Activated T-cell treated with anti-CD3 and anti-CD28 coated beads, Interleukin-2, amount 50 U/mL, for 4 hours (primary cell): ENCODE data around the gene CXorf58. TPM values are rescaled to one million over a fixed set of nuclear protein-coding genes. Genes with fewer than 3 reads are reported as not detected.

Experiments used
- ATAC-seq, 2 donors: fragments of 200-7000 bp; cut with Tn5 transposase; one replicate each; pipeline ENCODE4 v1.10.0; 2021
- DNase-seq: peaks from one replicate; pipeline ENCODE4 v3.0.0-alpha.2; 2020
- H3K27me3 Mint-ChIP-seq: one replicate; pipeline ENCODE4 v1.8.0; 2021; ENCODE audit warnings: low read depth, mixed read lengths
- H3K36me3 Mint-ChIP-seq: one replicate; pipeline ENCODE4 v1.8.0; 2022; ENCODE audit warnings: mixed read lengths; ENCODE audit not compliant: insufficient read depth
- H3K4me1 Mint-ChIP-seq: one replicate; pipeline ENCODE4 v1.8.0; 2021; ENCODE audit warnings: low read depth, mixed read lengths
- H3K4me3 Mint-ChIP-seq: one replicate; pipeline ENCODE4 v1.8.0; 2021; ENCODE audit warnings: mild to moderate bottlenecking, moderate library complexity, mixed read lengths
- H3K9me3 Mint-ChIP-seq: one replicate; pipeline ENCODE4 v1.8.0; 2021; ENCODE audit warnings: mixed read lengths
- total RNA-seq, 3 donors: library from RNA; stranded (reverse); gene quantifications; one replicate each; pipeline ENCODE4 v1.2.1, GENCODE V29; 2021

The CXorf58 gene
- total RNA-seq, 3 donors from 2014 or later = 0.83 TPM; not detected in 2

- Mint-ChIP-seq H3K27me3 (no peaks in the 10 kb centered on the region), H3K4me1 (no peaks in the 10 kb centered on the region), H3K36me3 (no peaks in the 10 kb centered on the region), H3K9me3 (peaks cover 4% of the 10 kb centered on the region), H3K4me3 (no peak overlapping the region)
- DNase-seq (no peak), ATAC-seq (no peak)
These were observed 11.3 kb downstream of the CXorf58 start for GRCh38 chrX:23919148-23919547.

- ATAC-seq (no peak), DNase-seq (no peak)
- Mint-ChIP-seq H3K9me3 (peaks cover 4% of the 10 kb centered on the region), H3K4me3 (no peak overlapping the region), H3K27me3 (no peaks in the 10 kb centered on the region), H3K36me3 (no peaks in the 10 kb centered on the region), H3K4me1 (no peaks in the 10 kb centered on the region)
These were observed 12.0 kb downstream of the CXorf58 start for GRCh38 chrX:23919706-23920320.

GRCh38 chrX:23926015-23926414 lies 18.2 kb downstream of the CXorf58 start:
- ATAC-seq (no peak), DNase-seq (no peak)
- H3K27me3 Mint-ChIP-seq = no peaks in the 10 kb centered on the region
- no peaks in the 10 kb centered on the region for H3K36me3 Mint-ChIP-seq
- H3K9me3 Mint-ChIP-seq = no peaks in the 10 kb centered on the region
- H3K4me3 Mint-ChIP-seq = no peak overlapping the region
- H3K4me1 Mint-ChIP-seq = peaks cover 2% of the 10 kb centered on the region

GRCh38 chrX:23930894-23931604 lies 23.2 kb downstream of the CXorf58 start:
- H3K9me3 Mint-ChIP-seq = no peaks in the 10 kb centered on the region
- H3K4me1 Mint-ChIP-seq = peaks cover 18% of the 10 kb centered on the region
- no peak for DNase-seq
- no peak overlapping the region for H3K4me3 Mint-ChIP-seq
- ATAC-seq = peak in 1 of 2 donors; percentile 60
- no peaks in the 10 kb centered on the region for H3K36me3 Mint-ChIP-seq
- H3K27me3 Mint-ChIP-seq = no peaks in the 10 kb centered on the region

GRCh38 chrX:23932046-23932445 lies 24.2 kb downstream of the CXorf58 start:
- ATAC-seq = no peak
- H3K4me3 Mint-ChIP-seq = no peak overlapping the region
- peaks cover 18% of the 10 kb centered on the region for H3K4me1 Mint-ChIP-seq

GRCh38 chrX:23935106-23935505 lies 27.3 kb downstream of the CXorf58 start:
- no peaks in the 10 kb centered on the region for H3K27me3 Mint-ChIP-seq

More at GRCh38 chrX:23932046-23932445, 24.2 kb downstream of the CXorf58 start:
- Mint-ChIP-seq H3K36me3 (no peaks in the 10 kb centered on the region), H3K9me3 (no peaks in the 10 kb centered on the region), H3K27me3 (no peaks in the 10 kb centered on the region)
- no peak for DNase-seq

GRCh38 chrX:23936180-23936579 lies 28.4 kb downstream of the CXorf58 start:
- no peaks in the 10 kb centered on the region for H3K27me3 Mint-ChIP-seq
- H3K4me1 Mint-ChIP-seq = peaks cover 14% of the 10 kb centered on the region
- no peak for ATAC-seq
- no peaks in the 10 kb centered on the region for H3K9me3 Mint-ChIP-seq
- no peak overlapping the region for H3K4me3 Mint-ChIP-seq
- H3K36me3 Mint-ChIP-seq = no peaks in the 10 kb centered on the region
- DNase-seq = no peak

More at GRCh38 chrX:23935106-23935505, 27.3 kb downstream of the CXorf58 start:
- DNase-seq = no peak
- Mint-ChIP-seq H3K9me3 (no peaks in the 10 kb centered on the region), H3K36me3 (no peaks in the 10 kb centered on the region), H3K4me3 (no peak overlapping the region), H3K4me1 (peaks cover 18% of the 10 kb centered on the region)
- ATAC-seq = no peak

GRCh38 chrX:23937100-23937499 lies 29.3 kb downstream of the CXorf58 start:
- H3K36me3 Mint-ChIP-seq = no peaks in the 10 kb centered on the region
- DNase-seq (no peak), ATAC-seq (no peak)
- H3K4me1 Mint-ChIP-seq = peaks cover 6% of the 10 kb centered on the region
- no peak overlapping the region for H3K4me3 Mint-ChIP-seq
- no peaks in the 10 kb centered on the region for H3K9me3 Mint-ChIP-seq
- H3K27me3 Mint-ChIP-seq = no peaks in the 10 kb centered on the region

- H3K9me3 Mint-ChIP-seq = no peaks in the 10 kb centered on the region
These were observed 30.9 kb downstream of the CXorf58 start for GRCh38 chrX:23938690-23939089.

GRCh38 chrX:23939203-23939602 lies 31.4 kb downstream of the CXorf58 start:
- Mint-ChIP-seq H3K9me3 (no peaks in the 10 kb centered on the region), H3K27me3 (no peaks in the 10 kb centered on the region), H3K36me3 (peaks cover 2% of the 10 kb centered on the region), H3K4me1 (no peaks in the 10 kb centered on the region), H3K4me3 (no peak overlapping the region)
- ATAC-seq (no peak), DNase-seq (no peak)

More at GRCh38 chrX:23938690-23939089, 30.9 kb downstream of the CXorf58 start:
- Mint-ChIP-seq H3K27me3 (no peaks in the 10 kb centered on the region), H3K4me1 (no peaks in the 10 kb centered on the region), H3K36me3 (peaks cover 2% of the 10 kb centered on the region), H3K4me3 (no peak overlapping the region)
- ATAC-seq (no peak), DNase-seq (no peak)

- no peak for ATAC-seq
- Mint-ChIP-seq H3K27me3 (no peaks in the 10 kb centered on the region), H3K4me3 (no peak overlapping the region), H3K36me3 (peaks cover 7% of the 10 kb centered on the region), H3K4me1 (no peaks in the 10 kb centered on the region), H3K9me3 (no peaks in the 10 kb centered on the region)
- DNase-seq = no peak
These were observed 36.4 kb downstream of the CXorf58 start for GRCh38 chrX:23944234-23944633.

GRCh38 chrX:23945206-23945605 lies 37.4 kb downstream of the CXorf58 start:
- no peak overlapping the region for H3K4me3 Mint-ChIP-seq

GRCh38 chrX:23952391-23952790 lies 44.6 kb downstream of the CXorf58 start:
- Mint-ChIP-seq H3K4me3 (peak overlapping the region; percentile 11), H3K9me3 (no peaks in the 10 kb centered on the region), H3K4me1 (peaks cover 17% of the 10 kb centered on the region), H3K27me3 (no peaks in the 10 kb centered on the region), H3K36me3 (peaks cover 4% of the 10 kb centered on the region)
- ATAC-seq (no peak), DNase-seq (no peak)

More at GRCh38 chrX:23945206-23945605, 37.4 kb downstream of the CXorf58 start:
- H3K27me3 Mint-ChIP-seq = no peaks in the 10 kb centered on the region
- DNase-seq (no peak), ATAC-seq (no peak)
- peaks cover 7% of the 10 kb centered on the region for H3K36me3 Mint-ChIP-seq
- no peaks in the 10 kb centered on the region for H3K9me3 Mint-ChIP-seq
- H3K4me1 Mint-ChIP-seq = peaks cover 1% of the 10 kb centered on the region

GRCh38 chrX:23952984-23953907 lies 45.4 kb downstream of the CXorf58 start:
- ATAC-seq (peak; percentile 94 to 96), DNase-seq (peak; percentile 20)
- no peaks in the 10 kb centered on the region for H3K9me3 Mint-ChIP-seq
- H3K27me3 Mint-ChIP-seq = no peaks in the 10 kb centered on the region
- peaks cover under 1% of the 10 kb centered on the region for H3K36me3 Mint-ChIP-seq
- H3K4me1 Mint-ChIP-seq = peaks cover 17% of the 10 kb centered on the region
- peak overlapping the region; percentile 81 for H3K4me3 Mint-ChIP-seq
